HFF-Myc (cell line): Measurements from ENCODE around the gene ARSI.

Source experiments
- DNase-seq: peaks from one replicate; pipeline ENCODE4 v3.0.0-alpha.2; 2011; ENCODE audit warnings: low read depth; ENCODE audit errors: extremely low read depth
- H3K4me3 ChIP-seq: replicated peaks from 2 replicates; pipeline ENCODE4 v1.5.1; 2011; ENCODE audit warnings: low read depth, mild to moderate bottlenecking, control low read depth, low read length
- CTCF ChIP-seq: IDR thresholded peaks from 2 replicates; pipeline ENCODE4 v1.5.1; 2012; ENCODE audit warnings: mild to moderate bottlenecking, low read depth, low read length, control low read depth; ENCODE audit errors: missing control alignments

Gene ARSI

GRCh38 chr5:150302301-150303069 is at the start of gene ARSI:
ARSI (minus strand) TSS chr5:150302905; CDS start chr5:150302373, 532 bp downstream.
- peak within 1 kb of the TSS; percentile 32 for H3K4me3 ChIP-seq
- DNase-seq = no peak
- peak; percentile 11 for TF ChIP-seq CTCF

GRCh38 chr5:150350524-150351344 is 48.0 kb upstream of the ARSI start:
- peak; percentile 69 for TF ChIP-seq CTCF
- peak; percentile 43 for DNase-seq
- H3K4me3 ChIP-seq = no peak overlapping the region

GRCh38 chr5:150349681-150350275 is 47.1 kb upstream of the ARSI start:
- H3K4me3 ChIP-seq = no peak overlapping the region
- no peak for TF ChIP-seq CTCF
- no peak for DNase-seq

GRCh38 chr5:150347451-150347850 is 44.7 kb upstream of the ARSI start:
- TF ChIP-seq CTCF = no peak
- no peak for DNase-seq
- H3K4me3 ChIP-seq = no peak overlapping the region

GRCh38 chr5:150347003-150347402 is 44.3 kb upstream of the ARSI start:
- H3K4me3 ChIP-seq = no peak overlapping the region
- TF ChIP-seq CTCF = no peak
- DNase-seq = no peak

GRCh38 chr5:150346592-150346991 is 43.9 kb upstream of the ARSI start:
- DNase-seq = no peak
- no peak overlapping the region for H3K4me3 ChIP-seq
- no peak for TF ChIP-seq CTCF
